Natural killer cell treated with Interleukin-12 subunit alpha and Interleukin-12 subunit beta and Interleukin-15 and Interleukin-18, amount 100 ng/mL, for 72 hours (primary cell): ENCODE measurements around the gene RNF31. TPM values are rescaled to one million over a fixed set of nuclear protein-coding genes. Genes with fewer than 3 reads are reported as not detected.

Source experiments
- ATAC-seq, 2 donors: fragments of 150-1000 bp; cut with Tn5 transposase in 1 of 2; sonication (Bioruptor Pico), chemical (Tn5 transposase) in 1 of 2; 2 replicates each; pipeline ENCODE4 v1.10.0; 2021
- DNase-seq: peaks from one replicate; pipeline ENCODE4 v3.0.0; 2022; ENCODE audit warnings: low spot score
- H3K27ac Mint-ChIP-seq, 2 donors: 1 replicate in 1 of 2; 2 replicates in 1 of 2; pipeline ENCODE4 v1.8.0; 2022; ENCODE audit warnings: mixed read lengths in 2 of 2, mild to moderate bottlenecking in 1 of 2, moderate library complexity in 1 of 2
- H3K27me3 Mint-ChIP-seq, 2 donors: 1 replicate in 1 of 2; 2 replicates in 1 of 2; pipeline ENCODE4 v1.8.0; 2022; ENCODE audit warnings: mixed read lengths in 2 of 2
- H3K36me3 Mint-ChIP-seq: one replicate; pipeline ENCODE4 v1.8.0; 2022; ENCODE audit warnings: mixed read lengths
- H3K4me1 Mint-ChIP-seq, 2 donors: 1 replicate in 1 of 2; 2 replicates in 1 of 2; pipeline ENCODE4 v1.8.0; 2022; ENCODE audit warnings: low read depth in 2 of 2, mixed read lengths in 2 of 2, mild to moderate bottlenecking in 1 of 2
- H3K4me3 Mint-ChIP-seq: one replicate; pipeline ENCODE4 v1.8.0; 2022; ENCODE audit warnings: mixed read lengths
- H3K9me3 Mint-ChIP-seq: 2 replicates; pipeline ENCODE4 v1.8.0; 2022; ENCODE audit warnings: mixed read lengths
- total RNA-seq, 2 donors: library from RNA; stranded (reverse); gene quantifications; one replicate each; pipeline ENCODE4 v1.2.3, GENCODE V29; 2022

The RNF31 gene
- total RNA-seq, 2 donors from 2014 or later: 115 to 170 TPM

DNA sequence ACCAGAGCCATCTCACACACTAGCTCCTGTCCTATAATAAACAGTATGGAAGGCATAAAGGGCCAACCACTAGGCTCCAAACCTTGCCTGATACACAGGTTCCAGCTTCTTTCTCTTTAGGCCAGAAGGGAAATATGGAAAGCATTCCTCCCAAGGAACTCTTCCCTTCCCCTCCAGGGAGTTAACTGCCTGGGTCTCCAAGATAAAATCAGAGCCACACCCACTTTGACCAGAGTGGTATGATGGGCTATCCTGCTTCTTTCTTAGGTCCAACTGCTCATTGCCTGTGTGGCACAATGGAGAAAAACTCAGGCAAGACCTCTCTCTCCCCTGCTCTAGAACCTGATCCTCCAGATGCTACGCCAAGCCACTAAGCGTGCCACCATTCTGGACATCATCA is 60.3 kb downstream of the RNF31 start:
- ATAC-seq (no peak), DNase-seq (no peak)
- no peaks in the 10 kb centered on the region for H3K27me3 Mint-ChIP-seq
- peaks cover 42 to 45% of the 10 kb centered on the region in 2 donors for H3K4me1 Mint-ChIP-seq
- peaks cover 45% of the 10 kb centered on the region for H3K36me3 Mint-ChIP-seq
- H3K9me3 Mint-ChIP-seq: no peaks in the 10 kb centered on the region
- H3K4me3 Mint-ChIP-seq: no peak overlapping the region
- H3K27ac Mint-ChIP-seq: peak overlapping the region; percentile 23 to 40

Other genes with a start within 250 kb of the RNF31 start
- gene DHRS4, start 193.7 kb upstream of the RNF31 start, total RNA-seq: 10 to 100 TPM; 12.3 to 19.0 TPM
- 10 to 100 TPM; 13.7 to 16.5 TPM for gene DHRS4L2, start 158.6 kb upstream of the RNF31 start, total RNA-seq
- under 1 TPM; 0.10 to 0.50 TPM for gene CARMIL3, start 95.5 kb upstream of the RNF31 start, total RNA-seq
- not detected for gene CPNE6, start 75.9 kb upstream of the RNF31 start, total RNA-seq
- 10 to 100 TPM; 30.4 to 68.3 TPM for gene PCK2, start 53.2 kb upstream of the RNF31 start, total RNA-seq
- gene DCAF11, start 32.7 kb upstream of the RNF31 start, total RNA-seq: 10 to 100 TPM; 87.4 to 96.1 TPM
- 1 to 10 TPM; 1.8 to 2.2 TPM for gene NRL, start 32.5 kb upstream of the RNF31 start, total RNA-seq
- 1 to 10 TPM in 1 of 2 donors, under 1 TPM in 1; 0.67 to 1.8 TPM for gene FITM1, start 16.8 kb upstream of the RNF31 start, total RNA-seq
- gene PSME1, start 11.3 kb upstream of the RNF31 start, total RNA-seq: 100 to 1,000 TPM; 237 to 406 TPM
- 10 to 100 TPM; 28.7 to 37.5 TPM for gene EMC9, start 5.9 kb upstream of the RNF31 start, total RNA-seq
- gene PSME2, start 888 bp upstream of the RNF31 start, total RNA-seq: 100 to 1,000 TPM; 600 to 673 TPM
- 100 to 1,000 TPM; 135 to 227 TPM for gene IRF9, start 13.8 kb downstream of the RNF31 start, total RNA-seq
- 10 to 100 TPM; 52.1 to 85.9 TPM for gene REC8, start 24.6 kb downstream of the RNF31 start, total RNA-seq
- 100 to 1,000 TPM in 1 of 2 donors, 10 to 100 TPM in 1; 52.8 to 145 TPM for gene IPO4, start 41.3 kb downstream of the RNF31 start, total RNA-seq
- 10 to 100 TPM; 27.6 to 30.2 TPM for gene TM9SF1, start 47.9 kb downstream of the RNF31 start, total RNA-seq
- gene TSSK4, start 58.2 kb downstream of the RNF31 start, total RNA-seq: under 1 TPM in 1 of 2 donors, not detected in 1; 0.95 TPM
- 10 to 100 TPM; 66.2 to 95.0 TPM for gene CHMP4A, start 66.0 kb downstream of the RNF31 start, total RNA-seq
- 10 to 100 TPM in 1 of 2 donors, 1 to 10 TPM in 1; 9.1 to 11.3 TPM for gene MDP1, start 68.6 kb downstream of the RNF31 start, total RNA-seq
- gene NEDD8, start 84.9 kb downstream of the RNF31 start, total RNA-seq: 100 to 1,000 TPM; 196 to 199 TPM
- 10 to 100 TPM; 40.5 to 54.5 TPM for gene GMPR2, start 85.4 kb downstream of the RNF31 start, total RNA-seq
- 100 to 1,000 TPM in 1 of 2 donors, 10 to 100 TPM in 1; 77.7 to 103 TPM for gene TINF2, start 95.1 kb downstream of the RNF31 start, total RNA-seq
- 1 to 10 TPM; 2.5 to 8.7 TPM for gene TGM1, start 115.7 kb downstream of the RNF31 start, total RNA-seq
- 10 to 100 TPM; 37.6 to 47.5 TPM for gene RABGGTA, start 124.1 kb downstream of the RNF31 start, total RNA-seq
- gene DHRS1, start 152.3 kb downstream of the RNF31 start, total RNA-seq: 10 to 100 TPM; 15.6 to 17.4 TPM
- gene NOP9, start 152.4 kb downstream of the RNF31 start, total RNA-seq: 10 to 100 TPM; 38.5 to 59.0 TPM
- 10 to 100 TPM in 1 of 2 donors, 1 to 10 TPM in 1; 6.8 to 20.2 TPM for gene CIDEB, start 160.5 kb downstream of the RNF31 start, total RNA-seq
- 10 to 100 TPM; 13.7 to 27.1 TPM for gene LTB4R2, start 162.6 kb downstream of the RNF31 start, total RNA-seq
- 10 to 100 TPM; 13.2 to 37.3 TPM for gene LTB4R, start 164.0 kb downstream of the RNF31 start, total RNA-seq
- gene ADCY4, start 187.6 kb downstream of the RNF31 start, total RNA-seq: 1 to 10 TPM; 1.0 to 1.9 TPM
- 10 to 100 TPM; 12.5 to 15.5 TPM for gene RIPK3, start 192.5 kb downstream of the RNF31 start, total RNA-seq
- not detected for gene NFATC4, start 220.7 kb downstream of the RNF31 start, total RNA-seq